GM18499 (cell line): ENCODE results near the gene CGREF1.
"Not testable (repeated sequence)": the region's sequence is repeated elsewhere in the genome, so short reads cannot be mapped to it uniquely, and the experiment has no call there.

ENCODE experiments used
- ATAC-seq: cut with Tn5 transposase; IDR thresholded peaks from one replicate; pipeline ENCODE4 v1.9.1; 2021; ENCODE audit warnings: moderate number of reproducible peaks; ENCODE audit not compliant: insufficient read depth, unreplicated experiment

Gene CGREF1

DNA sequence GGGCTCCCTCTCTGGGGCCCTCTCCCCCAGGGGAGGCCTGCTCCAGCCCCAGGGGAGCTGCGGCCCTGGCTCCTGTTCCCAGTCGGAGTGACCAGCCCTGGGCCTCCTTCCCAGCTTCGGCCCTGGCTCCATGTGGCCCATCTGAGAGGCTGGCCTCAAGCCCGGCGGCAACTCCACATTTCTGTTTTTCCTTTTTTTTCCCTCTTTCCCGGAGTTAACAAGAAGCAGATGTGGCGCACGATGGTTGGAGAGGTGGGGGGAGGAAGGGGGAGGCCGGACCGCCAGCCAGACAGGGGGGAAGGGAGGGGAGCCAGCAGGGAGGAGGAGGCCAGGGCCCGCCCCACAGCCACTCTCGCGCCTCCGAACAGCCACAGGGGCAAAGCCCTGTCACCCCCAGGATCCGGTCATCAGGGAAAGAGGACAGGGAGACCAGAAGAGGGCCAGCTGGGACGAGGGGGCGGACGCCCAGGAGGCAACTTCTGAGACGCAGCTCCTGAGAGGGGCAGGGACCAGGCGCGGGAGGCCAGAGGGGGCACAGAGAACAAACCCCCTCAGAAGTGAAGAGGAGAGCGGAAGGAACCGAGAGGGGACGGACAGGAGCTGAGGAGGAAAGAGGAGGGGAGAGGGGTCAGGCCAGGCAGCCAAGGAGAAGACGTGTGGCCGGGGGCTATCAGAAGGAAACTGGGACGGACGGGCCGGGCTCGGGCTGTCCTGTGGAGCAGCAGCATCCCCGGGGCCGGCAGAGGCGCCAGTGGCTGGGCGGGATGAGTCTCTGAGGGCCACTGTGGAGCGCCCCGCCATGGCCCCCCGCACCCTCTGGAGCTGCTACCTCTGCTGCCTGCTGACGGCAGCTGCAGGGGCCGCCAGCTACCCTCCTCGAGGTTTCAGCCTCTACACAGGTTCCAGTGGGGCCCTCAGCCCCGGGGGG lies 40.4 kb downstream of the CGREF1 start, which contains the start of gene EMILIN1:
Gene EMILIN1, plus strand, starts transcription at position 349 of the 928 bp plus-strand sequence. Its CDS starts 451 bp downstream, at position 800.
- ATAC-seq: no peak

DNA sequence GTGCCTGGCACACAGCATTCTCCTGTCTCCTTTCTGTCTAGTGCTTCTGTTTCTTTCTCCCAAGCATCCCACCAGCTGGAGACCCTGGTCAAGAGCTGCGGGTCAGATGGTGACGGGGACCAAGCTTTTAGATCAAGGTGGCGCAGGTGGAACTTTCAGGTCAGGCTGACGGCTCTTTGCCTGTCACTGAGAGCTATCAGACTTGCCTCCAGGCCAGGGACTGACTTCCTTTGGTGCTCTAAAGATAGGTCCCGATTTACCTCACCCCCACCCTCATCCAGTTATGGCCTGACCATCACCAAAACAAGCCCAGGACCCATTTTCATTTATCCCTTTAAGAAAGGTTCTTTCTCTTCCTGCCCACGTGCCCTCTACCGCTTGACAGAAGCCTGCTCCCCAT lies 41.7 kb downstream of the CGREF1 start:
- no peak for ATAC-seq

DNA sequence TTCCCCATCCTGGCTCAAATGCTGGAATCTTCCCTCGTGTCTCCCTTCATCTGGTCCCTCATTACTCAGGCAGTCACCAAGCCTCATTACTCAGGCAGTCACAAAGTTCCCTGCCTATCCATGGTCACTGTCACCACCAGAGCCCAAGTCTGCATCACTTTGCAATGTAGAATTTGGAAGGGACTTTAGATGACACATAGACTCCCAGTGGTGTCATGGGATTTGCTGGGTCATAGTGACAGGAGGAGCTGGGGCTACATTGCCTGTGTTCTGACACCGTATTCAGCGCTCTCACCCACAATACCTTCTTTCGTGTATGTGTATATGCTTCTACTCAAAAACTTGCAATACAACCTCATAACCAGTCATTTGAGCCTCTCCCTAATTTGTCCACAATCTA lies 42.6 kb downstream of the CGREF1 start:
- no peak for ATAC-seq

DNA sequence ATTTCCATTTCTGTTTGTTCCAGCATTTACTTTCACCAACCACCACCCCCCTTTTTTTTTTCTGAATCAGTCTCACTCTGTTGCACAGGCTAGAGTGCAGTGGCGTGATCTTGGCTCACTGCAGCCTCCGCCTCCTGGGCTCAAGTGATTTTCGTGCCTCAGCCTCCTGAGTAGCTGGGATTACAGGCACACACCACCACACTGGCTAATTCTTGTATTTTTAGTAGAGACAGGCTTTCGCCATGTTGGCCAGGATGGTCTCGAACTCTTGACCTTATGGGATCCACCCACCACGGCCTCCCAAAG lies 43.4 kb downstream of the CGREF1 start:
- not testable (repeated sequence) for ATAC-seq

GRCh38 chr2:27074738-27075565 lies 44.0 kb downstream of the CGREF1 start:
- no peak for ATAC-seq

GRCh38 chr2:27073782-27074181 lies 45.1 kb downstream of the CGREF1 start:
- no peak for ATAC-seq

GRCh38 chr2:27072920-27073319 lies 46.0 kb downstream of the CGREF1 start:
- no peak for ATAC-seq

GRCh38 chr2:27071990-27072830 lies 46.7 kb downstream of the CGREF1 start:
- ATAC-seq: peak; percentile 7

GRCh38 chr2:27071277-27071989 lies 47.5 kb downstream of the CGREF1 start, which contains the start of gene OST4:
Gene OST4, minus strand, starts transcription at chr2:27071654.
- ATAC-seq: peak; percentile 43

DNA sequence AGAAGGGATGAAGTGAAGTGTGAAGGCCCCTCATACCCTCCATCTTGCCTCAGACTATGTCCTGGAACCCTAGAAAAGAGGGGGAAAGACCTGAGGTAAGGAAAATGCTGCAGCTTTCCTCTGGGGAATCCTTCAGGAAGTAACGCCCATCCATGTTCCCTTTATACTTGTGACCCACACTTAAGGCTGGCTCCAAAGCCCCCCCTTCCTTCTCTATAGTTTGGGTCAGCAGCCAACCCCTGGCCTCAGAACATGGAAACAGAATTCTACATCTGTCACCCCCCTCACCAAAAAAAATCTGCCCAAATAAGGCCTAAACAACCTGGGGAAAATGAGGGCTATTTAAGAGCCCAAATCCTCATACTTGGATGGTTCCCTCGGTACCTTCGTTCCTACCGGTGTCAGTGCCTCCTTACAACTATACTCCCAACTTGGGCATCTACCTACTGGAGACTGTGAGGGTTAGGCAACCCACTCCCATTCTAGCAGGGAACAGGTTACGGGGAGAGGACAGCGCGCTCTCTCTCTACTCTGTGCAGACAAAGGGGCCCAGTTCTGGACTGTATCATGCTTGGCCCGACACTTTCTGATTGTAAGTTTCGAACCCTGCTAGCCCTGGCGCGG lies 48.2 kb downstream of the CGREF1 start:
- ATAC-seq: no peak

GRCh38 chr2:27069961-27070618 lies 48.8 kb downstream of the CGREF1 start:
- ATAC-seq: no peak

DNA sequence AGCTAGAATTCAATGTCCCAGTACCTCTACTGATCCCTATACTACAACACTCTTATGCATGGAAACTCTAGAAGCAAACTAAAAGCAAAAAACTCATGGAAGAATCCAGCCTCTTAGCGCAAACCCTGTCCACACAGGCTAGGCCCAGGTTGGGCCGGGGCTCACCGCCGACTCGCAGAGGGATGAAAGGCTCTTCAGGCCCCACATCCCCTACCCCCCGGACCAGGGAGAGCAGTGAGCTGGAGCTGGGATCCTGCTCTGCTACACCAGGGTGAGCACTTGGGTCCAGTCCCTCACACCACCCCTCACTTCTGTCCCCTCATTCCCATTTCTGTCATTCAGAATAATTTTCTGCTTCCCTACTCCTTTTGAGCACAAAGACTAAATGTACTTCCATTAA lies 49.5 kb downstream of the CGREF1 start:
- ATAC-seq: no peak

GRCh38 chr2:27067385-27067784 lies 51.5 kb downstream of the CGREF1 start:
- no peak for ATAC-seq

- no peak for ATAC-seq
Measured at GRCh38 chr2:27065128-27065527, 53.8 kb downstream of the CGREF1 start.

DNA sequence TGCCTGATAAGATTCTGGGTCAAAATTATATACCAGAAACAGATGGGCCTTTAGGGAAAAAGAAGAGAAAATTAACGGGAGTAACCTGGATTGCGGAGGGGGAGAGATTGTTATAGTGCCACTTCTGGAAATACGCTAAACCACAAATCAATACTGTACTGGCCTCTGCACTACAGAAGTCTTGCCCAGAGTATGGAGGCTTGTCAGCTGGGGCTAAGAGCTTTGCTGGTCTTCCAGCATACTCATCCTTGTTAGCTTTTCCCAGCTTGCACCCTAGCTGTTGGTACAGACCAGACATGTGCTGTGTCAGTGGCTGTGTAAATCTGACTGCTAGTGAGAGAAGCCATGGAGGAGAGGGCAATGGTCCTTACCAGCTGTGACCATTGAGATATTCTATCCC lies 58.6 kb downstream of the CGREF1 start:
- ATAC-seq: no peak

GRCh38 chr2:27059141-27059820 lies 59.6 kb downstream of the CGREF1 start:
- no peak for ATAC-seq

GRCh38 chr2:27058210-27058609 lies 60.7 kb downstream of the CGREF1 start:
- no peak for ATAC-seq

DNA sequence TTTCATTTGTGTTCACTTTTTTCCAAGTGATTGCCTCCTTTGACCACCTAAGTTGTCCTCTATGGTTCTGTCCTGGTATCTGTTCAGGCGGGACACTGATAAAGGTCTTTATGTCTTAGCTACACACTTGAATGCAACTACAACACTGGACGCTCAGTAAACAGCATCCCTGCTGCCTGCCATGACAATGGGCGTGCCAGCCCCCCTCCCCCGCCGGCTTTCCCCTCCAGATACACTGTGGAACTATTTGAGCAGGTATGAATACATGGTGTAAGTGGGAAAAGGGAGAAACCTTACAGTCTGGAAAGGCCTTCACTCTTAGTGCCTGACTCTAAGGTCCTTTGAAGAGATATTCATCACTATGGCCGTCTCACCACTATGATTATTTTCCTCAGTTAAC lies 61.7 kb downstream of the CGREF1 start:
- no peak for ATAC-seq
